ENCODE results near the gene OVCH2.

The OVCH2 gene

GRCh38 chr11:7639643-7640025 lies 66.6 kb downstream of the OVCH2 start:
- no peak for DNase-seq (ENCODE audit: low read depth)

All from stimulated activated CD8-positive, alpha-beta memory T cell treated with anti-CD3 and anti-CD28 coated beads, Interleukin-4, amount 100 ng/mL, for 24 hours (primary cell).